ENCODE measurements around the gene GAA. TPM values are rescaled to one million over a fixed set of nuclear protein-coding genes. Genes with fewer than 3 reads are reported as not detected.

Gene GAA
- total and polyA plus RNA-seq, 2 of the 13 experiments (the other 11 are each of a cell fraction or from before 2014, with no cell fraction given): 21.6 to 36.4 TPM

GRCh38 chr17:80068301-80069222 is 32.8 kb upstream of the GAA start (continued):
- no peak for TF ChIP-seq ZNF572 (CRISPR knock-in tag; IDR thresholded peaks at IDR 0.05)
- no peak for TF ChIP-seq ZNF503 (CRISPR knock-in tag; IDR thresholded peaks at IDR 0.05)
- TF ChIP-seq ZNF20 (CRISPR knock-in tag; IDR thresholded peaks at IDR 0.05): no peak
- TF ChIP-seq USF2 (IDR thresholded peaks at IDR 0.05; ENCODE audit: low read depth, low read length): no peak
- no peak for TF ChIP-seq USF2 (CRISPR knock-in tag; IDR thresholded peaks at IDR 0.05; ENCODE audit: borderline replicate concordance)
- no peak for TF ChIP-seq ZNF639 (CRISPR knock-in tag; conservative IDR thresholded peaks at IDR 0.05)
- TF ChIP-seq REPIN1 (CRISPR knock-in tag; IDR thresholded peaks at IDR 0.05; ENCODE audit: borderline replicate concordance, low read depth): 0 out of 2 replicates have a peak, but pooled peaks have one; percentile 43
- no peak for TF ChIP-seq MLXIP (CRISPR knock-in tag; IDR thresholded peaks at IDR 0.05; ENCODE audit: borderline replicate concordance)
- no peak for TF ChIP-seq BCLAF1 (IDR thresholded peaks at IDR 0.05)
- no peak for TF ChIP-seq KLF6 (CRISPR knock-in tag; IDR thresholded peaks at IDR 0.05)
- no peak for TF ChIP-seq MTERF4 (CRISPR knock-in tag; IDR thresholded peaks at IDR 0.05)

All from HepG2 (cell line).